ENCODE data around the gene ITPRIPL2. TPM values are rescaled to one million over a fixed set of nuclear protein-coding genes. Genes with fewer than 3 reads are reported as not detected.
A peak's percentile ranks its signal among the peaks of the same experiment; 100 is the strongest.

The ITPRIPL2 gene
- total and polyA plus RNA-seq, 2 of the 13 experiments (the other 11 are each of a cell fraction or from before 2014, with no cell fraction given) = 5.9 to 12.6 TPM

- TF ChIP-seq ZNF687 (CRISPR knock-in tag; IDR thresholded peaks at IDR 0.05) = peak; percentile 21; the same call in 1 of the 2 replicates
- TF ChIP-seq, protein P1, sequence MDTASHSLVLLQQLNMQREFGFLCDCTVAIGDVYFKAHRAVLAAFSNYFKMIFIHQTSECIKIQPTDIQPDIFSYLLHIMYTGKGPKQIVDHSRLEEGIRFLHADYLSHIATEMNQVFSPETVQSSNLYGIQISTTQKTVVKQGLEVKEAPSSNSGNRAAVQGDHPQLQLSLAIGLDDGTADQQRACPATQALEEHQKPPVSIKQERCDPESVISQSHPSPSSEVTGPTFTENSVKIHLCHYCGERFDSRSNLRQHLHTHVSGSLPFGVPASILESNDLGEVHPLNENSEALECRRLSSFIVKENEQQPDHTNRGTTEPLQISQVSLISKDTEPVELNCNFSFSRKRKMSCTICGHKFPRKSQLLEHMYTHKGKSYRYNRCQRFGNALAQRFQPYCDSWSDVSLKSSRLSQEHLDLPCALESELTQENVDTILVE (CRISPR knock-in tag; IDR thresholded peaks at IDR 0.05) = no peak
- peak; percentile 68; the same call in 1 of the 2 replicates for TF ChIP-seq PATZ1 (CRISPR knock-in tag; IDR thresholded peaks at IDR 0.05)
- TF ChIP-seq XRCC5 (optimal IDR thresholded peaks at IDR 0.05; ENCODE audit: low read length) = no peak
- no peak for TF ChIP-seq FIP1L1 (IDR thresholded peaks at IDR 0.05; ENCODE audit: borderline replicate concordance, insufficient read depth, low read depth, low read length)
- TF ChIP-seq NCOR1 (IDR thresholded peaks at IDR 0.05; ENCODE audit: borderline replicate concordance, low read length) = no peak
- no peak for TF ChIP-seq PHF20 (CRISPR knock-in tag; IDR thresholded peaks at IDR 0.05)
- no peak for TF ChIP-seq ATM (IDR thresholded peaks at IDR 0.05; ENCODE audit: borderline replicate concordance)
- TF ChIP-seq ZMYM2 (CRISPR knock-in tag; IDR thresholded peaks at IDR 0.05) = no peak
- TF ChIP-seq FOSL2 (CRISPR knock-in tag; IDR thresholded peaks at IDR 0.05) = peak; percentile 61
- no peak for TF ChIP-seq SUZ12 (IDR thresholded peaks at IDR 0.05; ENCODE audit: low read depth, low read length)
- no peak for TF ChIP-seq SALL2 (CRISPR knock-in tag; IDR thresholded peaks at IDR 0.05)
- no peak for TF ChIP-seq ZNF703 (CRISPR knock-in tag; IDR thresholded peaks at IDR 0.05; ENCODE audit: borderline replicate concordance)
- TF ChIP-seq ELF4 (CRISPR knock-in tag; IDR thresholded peaks at IDR 0.05; ENCODE audit: borderline replicate concordance) = no peak
- TF ChIP-seq SP4 (CRISPR knock-in tag; IDR thresholded peaks at IDR 0.05) = no peak
- TF ChIP-seq RARG (CRISPR knock-in tag; IDR thresholded peaks at IDR 0.05; ENCODE audit: low read depth) = no peak
- TF ChIP-seq THAP9 (CRISPR knock-in tag; IDR thresholded peaks at IDR 0.05; ENCODE audit: borderline replicate concordance) = no peak
- TF ChIP-seq TRAFD1 (CRISPR knock-in tag; IDR thresholded peaks at IDR 0.05; ENCODE audit: borderline replicate concordance) = no peak
These were observed 22.2 kb downstream of the ITPRIPL2 start (continued) for GRCh38 chr16:19135896-19136438.

Measured in HepG2 (cell line).